ENCODE results near the gene CBL. TPM values are rescaled to one million over a fixed set of nuclear protein-coding genes. Genes with fewer than 3 reads are reported as not detected.

Gene CBL
- total and polyA plus RNA-seq, 2 experiments from 2014 or later: 31.6 to 67.6 TPM

DNA sequence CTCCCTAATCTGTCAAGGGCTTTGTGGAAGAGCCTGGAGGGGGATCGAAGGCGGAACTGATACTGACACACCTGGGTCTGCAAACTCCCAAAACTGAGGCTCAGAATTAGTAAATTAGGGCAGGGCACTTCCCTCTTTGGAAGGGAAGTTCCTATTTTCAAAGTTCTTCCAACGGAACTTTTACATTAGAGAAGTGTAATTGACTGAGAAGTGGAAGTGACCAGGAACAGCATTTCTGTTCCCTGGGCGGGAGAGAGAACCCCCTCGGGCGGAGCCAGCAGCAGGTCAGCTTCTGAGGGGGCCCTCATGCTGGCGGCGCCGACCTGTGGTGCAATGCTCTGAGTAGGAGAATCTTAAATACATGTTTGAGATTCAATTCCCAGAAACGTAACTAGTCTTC lies 1.1 kb upstream of the CBL start:
- H3F3A ChIP-seq (replicated peaks; ENCODE audit: low read depth): peaks cover 10% of the 10 kb centered on the region
- peaks cover 37% of the 10 kb centered on the region for H3K4me1 ChIP-seq (ENCODE audit: insufficient read depth)
- Mint-ChIP-seq H3K9me3 (peaks cover 2% of the 10 kb centered on the region; the same call in 1 of the 3 replicates), H3K36me3 (ENCODE audit: low read depth) (peaks cover 5% of the 10 kb centered on the region; the same call in 1 of the 3 replicates), H3K4me1 (peaks cover 26% of the 10 kb centered on the region), H3K27ac (peak overlapping the region; percentile 54; the same call in 1 of the 2 replicates), H3K27me3 (ENCODE audit: insufficient read depth, low read depth, poor library complexity) (peaks cover 5% of the 10 kb centered on the region), H3K4me3 (peak overlapping the region; percentile 95)
- DNase-seq (ENCODE audit: low spot score): peak; percentile 23
- H3K4me2 ChIP-seq: peak overlapping the region; percentile 64
- H3K4me3 ChIP-seq: peak overlapping the region; percentile 87
- peaks cover 34% of the 10 kb centered on the region for H3K79me2 ChIP-seq (replicated peaks; ENCODE audit: insufficient read depth)
- peaks cover 19% of the 10 kb centered on the region for H4K20me1 ChIP-seq (replicated peaks; ENCODE audit: insufficient read depth)
- ATAC-seq: peak; percentile 5; the same call in 1 of the 3 replicates
- H3K36me3 ChIP-seq (ENCODE audit: insufficient read depth): no peaks in the 10 kb centered on the region
- H2AFZ ChIP-seq: peak overlapping the region; percentile 94
- H3K27me3 ChIP-seq (ENCODE audit: insufficient read depth): no peaks in the 10 kb centered on the region
- no peak for TF ChIP-seq EZH2phosphoT487 (IDR thresholded peaks at IDR 0.05; ENCODE audit: unreplicated experiment)
- TF ChIP-seq EZH2 (IDR thresholded peaks at IDR 0.05; ENCODE audit: low read depth, unreplicated experiment): no peak
- TF ChIP-seq ZNF331 (CRISPR knock-in tag; IDR thresholded peaks at IDR 0.05; ENCODE audit: low read depth): no peak
- no peak for TF ChIP-seq STAT1 (IDR thresholded peaks at IDR 0.05; ENCODE audit: unreplicated experiment)
- H3K27ac ChIP-seq (ENCODE audit: low read depth): peak overlapping the region; percentile 68; the same call in 1 of the 2 replicates
- no peaks in the 10 kb centered on the region for H3K9me2 ChIP-seq (ENCODE audit: insufficient read depth)

DNA sequence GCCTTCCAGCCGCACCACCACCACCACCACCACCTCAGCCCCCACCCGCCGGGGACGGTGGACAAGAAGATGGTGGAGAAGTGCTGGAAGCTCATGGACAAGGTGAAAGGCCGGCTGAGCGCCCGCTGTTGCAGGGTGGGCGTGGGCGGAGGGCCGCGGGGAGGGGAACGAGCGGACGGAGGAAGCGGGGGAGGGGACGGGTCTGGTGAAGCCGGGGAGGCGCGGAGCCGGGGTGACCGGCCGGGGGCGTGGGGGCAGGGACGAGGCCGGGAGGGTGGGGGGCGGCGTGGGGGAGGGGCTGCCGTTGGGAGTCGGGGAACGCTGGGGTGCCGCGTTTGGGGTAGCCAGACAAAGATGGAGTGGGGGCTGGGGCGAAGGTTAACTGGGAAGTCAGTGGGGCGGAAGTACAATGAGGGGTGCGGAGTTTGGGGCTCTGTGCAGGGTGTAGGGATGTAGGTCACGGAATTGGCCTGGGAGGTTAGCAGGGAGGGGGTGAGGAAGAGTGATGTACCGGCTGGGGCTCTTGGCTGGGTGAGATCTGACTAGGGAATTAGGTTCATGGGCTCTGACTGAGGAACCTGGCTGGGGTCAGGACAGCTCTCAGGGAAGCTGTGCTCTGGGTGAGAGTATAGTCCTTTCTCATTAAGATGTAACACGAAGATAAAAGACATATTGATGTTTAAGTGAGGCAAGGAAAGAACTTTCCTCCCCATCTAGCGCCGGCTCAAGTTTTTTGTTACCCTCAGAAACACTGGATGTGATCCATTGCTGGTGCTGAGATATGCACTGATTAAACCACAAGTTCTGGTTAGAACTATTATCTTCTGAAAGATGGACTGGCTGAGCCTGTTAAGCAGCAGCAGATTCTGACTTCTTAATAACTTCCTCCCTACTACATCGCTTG lies 624 bp downstream of the CBL start:
- H3K4me2 ChIP-seq: peak overlapping the region; percentile 93
- peaks cover 27% of the 10 kb centered on the region for H4K20me1 ChIP-seq (replicated peaks; ENCODE audit: insufficient read depth)
- no peaks in the 10 kb centered on the region for H3K36me3 ChIP-seq (ENCODE audit: insufficient read depth)
- peak overlapping the region; percentile 99 for H3K27ac ChIP-seq (ENCODE audit: low read depth)
- H3K9me2 ChIP-seq (ENCODE audit: insufficient read depth): no peaks in the 10 kb centered on the region
- H3K4me1 ChIP-seq (ENCODE audit: insufficient read depth): peaks cover 40% of the 10 kb centered on the region
- Mint-ChIP-seq H3K4me1 (peaks cover 27% of the 10 kb centered on the region), H3K27me3 (ENCODE audit: insufficient read depth, low read depth, poor library complexity) (peaks cover 5% of the 10 kb centered on the region), H3K36me3 (ENCODE audit: low read depth) (peaks cover 5% of the 10 kb centered on the region; the same call in 1 of the 3 replicates), H3K9me3 (peaks cover 2% of the 10 kb centered on the region; the same call in 1 of the 3 replicates), H3K27ac (peak overlapping the region; percentile 93), H3K4me3 (peak overlapping the region; percentile 95)
- ATAC-seq: peak; percentile 72
- DNase-seq (ENCODE audit: low spot score): peak; percentile 77
- TF ChIP-seq NANOG (IDR thresholded peaks at IDR 0.05; ENCODE audit: borderline replicate concordance) (no peak), STAT1 (IDR thresholded peaks at IDR 0.05; ENCODE audit: unreplicated experiment) (no peak), ZNF114 (CRISPR knock-in tag; IDR thresholded peaks at IDR 0.05) (no peak), POLR2AphosphoS5 (IDR thresholded peaks at IDR 0.05; ENCODE audit: low read depth) (no peak)
- TF ChIP-seq, protein P1, sequence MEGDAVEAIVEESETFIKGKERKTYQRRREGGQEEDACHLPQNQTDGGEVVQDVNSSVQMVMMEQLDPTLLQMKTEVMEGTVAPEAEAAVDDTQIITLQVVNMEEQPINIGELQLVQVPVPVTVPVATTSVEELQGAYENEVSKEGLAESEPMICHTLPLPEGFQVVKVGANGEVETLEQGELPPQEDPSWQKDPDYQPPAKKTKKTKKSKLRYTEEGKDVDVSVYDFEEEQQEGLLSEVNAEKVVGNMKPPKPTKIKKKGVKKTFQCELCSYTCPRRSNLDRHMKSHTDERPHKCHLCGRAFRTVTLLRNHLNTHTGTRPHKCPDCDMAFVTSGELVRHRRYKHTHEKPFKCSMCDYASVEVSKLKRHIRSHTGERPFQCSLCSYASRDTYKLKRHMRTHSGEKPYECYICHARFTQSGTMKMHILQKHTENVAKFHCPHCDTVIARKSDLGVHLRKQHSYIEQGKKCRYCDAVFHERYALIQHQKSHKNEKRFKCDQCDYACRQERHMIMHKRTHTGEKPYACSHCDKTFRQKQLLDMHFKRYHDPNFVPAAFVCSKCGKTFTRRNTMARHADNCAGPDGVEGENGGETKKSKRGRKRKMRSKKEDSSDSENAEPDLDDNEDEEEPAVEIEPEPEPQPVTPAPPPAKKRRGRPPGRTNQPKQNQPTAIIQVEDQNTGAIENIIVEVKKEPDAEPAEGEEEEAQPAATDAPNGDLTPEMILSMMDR (conservative IDR thresholded peaks at IDR 0.05; ENCODE audit: low read depth in 2 of 2): no peak
- TF ChIP-seq, protein P2, sequence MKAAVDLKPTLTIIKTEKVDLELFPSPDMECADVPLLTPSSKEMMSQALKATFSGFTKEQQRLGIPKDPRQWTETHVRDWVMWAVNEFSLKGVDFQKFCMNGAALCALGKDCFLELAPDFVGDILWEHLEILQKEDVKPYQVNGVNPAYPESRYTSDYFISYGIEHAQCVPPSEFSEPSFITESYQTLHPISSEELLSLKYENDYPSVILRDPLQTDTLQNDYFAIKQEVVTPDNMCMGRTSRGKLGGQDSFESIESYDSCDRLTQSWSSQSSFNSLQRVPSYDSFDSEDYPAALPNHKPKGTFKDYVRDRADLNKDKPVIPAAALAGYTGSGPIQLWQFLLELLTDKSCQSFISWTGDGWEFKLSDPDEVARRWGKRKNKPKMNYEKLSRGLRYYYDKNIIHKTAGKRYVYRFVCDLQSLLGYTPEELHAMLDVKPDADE (IDR thresholded peaks at IDR 0.05): 0 out of 2 replicates have a peak, but pooled peaks have one; percentile 9
- H2AFZ ChIP-seq: 0 out of 2 replicates have a peak overlapping the region, but pooled peaks have one; percentile 39
- peaks cover 51% of the 10 kb centered on the region for H3K79me2 ChIP-seq (replicated peaks; ENCODE audit: insufficient read depth)
- H3K27me3 ChIP-seq (ENCODE audit: insufficient read depth): no peaks in the 10 kb centered on the region
- peaks cover 10% of the 10 kb centered on the region for H3F3A ChIP-seq (replicated peaks; ENCODE audit: low read depth)
- H3K4me3 ChIP-seq: peak overlapping the region; percentile 87

All from GM23338 (cell line).